Measurements from ENCODE around the gene KAT2B.

The KAT2B gene

GRCh38 chr3:20111836-20112235 is 71.6 kb downstream of the KAT2B start:
- H3K4me3 ChIP-seq (ENCODE audit: low read length), result no peak overlapping the region
- H3K36me3 ChIP-seq (ENCODE audit: control insufficient read depth, insufficient read depth, low read length), result no peaks in the 10 kb centered on the region
- no peaks in the 10 kb centered on the region for H3K4me1 ChIP-seq (ENCODE audit: control insufficient read depth, insufficient read depth, low read length)

GRCh38 chr3:20121088-20121487 is 80.8 kb downstream of the KAT2B start:
- Histone ChIP-seq H3K9me3 (ENCODE audit: control insufficient read depth, low read length) (no peaks in the 10 kb centered on the region), H3K9ac (ENCODE audit: low read length) (no peak overlapping the region), H3K36me3 (ENCODE audit: control insufficient read depth, insufficient read depth, low read length) (no peaks in the 10 kb centered on the region), H3K27me3 (ENCODE audit: control insufficient read depth, insufficient read depth, low read length) (no peaks in the 10 kb centered on the region), H3K4me3 (ENCODE audit: low read length) (no peak overlapping the region), H3K4me1 (ENCODE audit: control insufficient read depth, insufficient read depth, low read length) (no peaks in the 10 kb centered on the region)

More at GRCh38 chr3:20111836-20112235, 71.6 kb downstream of the KAT2B start:
- Histone ChIP-seq H3K27me3 (ENCODE audit: control insufficient read depth, insufficient read depth, low read length) (no peaks in the 10 kb centered on the region), H3K9me3 (ENCODE audit: control insufficient read depth, low read length) (no peaks in the 10 kb centered on the region), H3K9ac (ENCODE audit: low read length) (no peak overlapping the region)

GRCh38 chr3:20123131-20123652 is 82.9 kb downstream of the KAT2B start:
- Histone ChIP-seq H3K36me3 (ENCODE audit: control insufficient read depth, insufficient read depth, low read length) (no peaks in the 10 kb centered on the region), H3K9me3 (ENCODE audit: control insufficient read depth, low read length) (no peaks in the 10 kb centered on the region), H3K9ac (ENCODE audit: low read length) (no peak overlapping the region), H3K4me1 (ENCODE audit: control insufficient read depth, insufficient read depth, low read length) (no peaks in the 10 kb centered on the region), H3K27me3 (ENCODE audit: control insufficient read depth, insufficient read depth, low read length) (no peaks in the 10 kb centered on the region), H3K4me3 (ENCODE audit: low read length) (no peak overlapping the region)

GRCh38 chr3:20125289-20125688 is 85.0 kb downstream of the KAT2B start:
- Histone ChIP-seq H3K27me3 (ENCODE audit: control insufficient read depth, insufficient read depth, low read length) (no peaks in the 10 kb centered on the region), H3K9me3 (ENCODE audit: control insufficient read depth, low read length) (no peaks in the 10 kb centered on the region), H3K9ac (ENCODE audit: low read length) (no peak overlapping the region), H3K4me3 (ENCODE audit: low read length) (no peak overlapping the region), H3K4me1 (ENCODE audit: control insufficient read depth, insufficient read depth, low read length) (no peaks in the 10 kb centered on the region), H3K36me3 (ENCODE audit: control insufficient read depth, insufficient read depth, low read length) (no peaks in the 10 kb centered on the region)

- Histone ChIP-seq H3K36me3 (ENCODE audit: control insufficient read depth, insufficient read depth, low read length) (no peaks in the 10 kb centered on the region), H3K27me3 (ENCODE audit: control insufficient read depth, insufficient read depth, low read length) (no peaks in the 10 kb centered on the region), H3K9ac (ENCODE audit: low read length) (no peak overlapping the region), H3K9me3 (ENCODE audit: control insufficient read depth, low read length) (no peaks in the 10 kb centered on the region), H3K4me3 (ENCODE audit: low read length) (no peak overlapping the region), H3K4me1 (ENCODE audit: control insufficient read depth, insufficient read depth, low read length) (no peaks in the 10 kb centered on the region)
These were observed 85.7 kb downstream of the KAT2B start for GRCh38 chr3:20125897-20126296.

GRCh38 chr3:20128358-20128757 is 88.1 kb downstream of the KAT2B start:
- Histone ChIP-seq H3K36me3 (ENCODE audit: control insufficient read depth, insufficient read depth, low read length) (no peaks in the 10 kb centered on the region), H3K27me3 (ENCODE audit: control insufficient read depth, insufficient read depth, low read length) (no peaks in the 10 kb centered on the region), H3K4me3 (ENCODE audit: low read length) (no peak overlapping the region), H3K9ac (ENCODE audit: low read length) (no peak overlapping the region), H3K9me3 (ENCODE audit: control insufficient read depth, low read length) (no peaks in the 10 kb centered on the region), H3K4me1 (ENCODE audit: control insufficient read depth, insufficient read depth, low read length) (no peaks in the 10 kb centered on the region)

GRCh38 chr3:20130106-20130505 is 89.9 kb downstream of the KAT2B start:
- Histone ChIP-seq H3K4me1 (ENCODE audit: control insufficient read depth, insufficient read depth, low read length) (no peaks in the 10 kb centered on the region), H3K27me3 (ENCODE audit: control insufficient read depth, insufficient read depth, low read length) (no peaks in the 10 kb centered on the region), H3K9me3 (ENCODE audit: control insufficient read depth, low read length) (no peaks in the 10 kb centered on the region), H3K36me3 (ENCODE audit: control insufficient read depth, insufficient read depth, low read length) (no peaks in the 10 kb centered on the region), H3K4me3 (ENCODE audit: low read length) (no peak overlapping the region), H3K9ac (ENCODE audit: low read length) (no peak overlapping the region)

- Histone ChIP-seq H3K9ac (ENCODE audit: low read length) (no peak overlapping the region), H3K36me3 (ENCODE audit: control insufficient read depth, insufficient read depth, low read length) (no peaks in the 10 kb centered on the region), H3K27me3 (ENCODE audit: control insufficient read depth, insufficient read depth, low read length) (no peaks in the 10 kb centered on the region), H3K4me1 (ENCODE audit: control insufficient read depth, insufficient read depth, low read length) (no peaks in the 10 kb centered on the region), H3K9me3 (ENCODE audit: control insufficient read depth, low read length) (no peaks in the 10 kb centered on the region), H3K4me3 (ENCODE audit: low read length) (no peak overlapping the region)
These were observed 96.0 kb downstream of the KAT2B start for GRCh38 chr3:20136231-20136630.

- H3K9ac ChIP-seq (ENCODE audit: low read length), result no peak overlapping the region
- H3K4me3 ChIP-seq (ENCODE audit: low read length), result no peak overlapping the region
- H3K4me1 ChIP-seq (ENCODE audit: control insufficient read depth, insufficient read depth, low read length), result no peaks in the 10 kb centered on the region
- no peaks in the 10 kb centered on the region for H3K36me3 ChIP-seq (ENCODE audit: control insufficient read depth, insufficient read depth, low read length)
- no peaks in the 10 kb centered on the region for H3K9me3 ChIP-seq (ENCODE audit: control insufficient read depth, low read length)
- H3K27me3 ChIP-seq (ENCODE audit: control insufficient read depth, insufficient read depth, low read length), result no peaks in the 10 kb centered on the region
These were observed 97.4 kb downstream of the KAT2B start for GRCh38 chr3:20137647-20138046.

- no peaks in the 10 kb centered on the region for H3K9me3 ChIP-seq (ENCODE audit: control insufficient read depth, low read length)
- no peak overlapping the region for H3K4me3 ChIP-seq (ENCODE audit: low read length)
- no peak overlapping the region for H3K9ac ChIP-seq (ENCODE audit: low read length)
- H3K27me3 ChIP-seq (ENCODE audit: control insufficient read depth, insufficient read depth, low read length), result no peaks in the 10 kb centered on the region
- no peaks in the 10 kb centered on the region for H3K36me3 ChIP-seq (ENCODE audit: control insufficient read depth, insufficient read depth, low read length)
- H3K4me1 ChIP-seq (ENCODE audit: control insufficient read depth, insufficient read depth, low read length), result no peaks in the 10 kb centered on the region
These were observed 100.6 kb downstream of the KAT2B start for GRCh38 chr3:20140881-20141280.

GRCh38 chr3:20141316-20141715 is 101.1 kb downstream of the KAT2B start:
- Histone ChIP-seq H3K9me3 (ENCODE audit: control insufficient read depth, low read length) (no peaks in the 10 kb centered on the region), H3K27me3 (ENCODE audit: control insufficient read depth, insufficient read depth, low read length) (no peaks in the 10 kb centered on the region), H3K9ac (ENCODE audit: low read length) (no peak overlapping the region), H3K4me3 (ENCODE audit: low read length) (no peak overlapping the region), H3K4me1 (ENCODE audit: control insufficient read depth, insufficient read depth, low read length) (no peaks in the 10 kb centered on the region), H3K36me3 (ENCODE audit: control insufficient read depth, insufficient read depth, low read length) (no peaks in the 10 kb centered on the region)

GRCh38 chr3:20141851-20142250 is 101.6 kb downstream of the KAT2B start:
- Histone ChIP-seq H3K9ac (ENCODE audit: low read length) (no peak overlapping the region), H3K36me3 (ENCODE audit: control insufficient read depth, insufficient read depth, low read length) (no peaks in the 10 kb centered on the region), H3K4me3 (ENCODE audit: low read length) (no peak overlapping the region), H3K27me3 (ENCODE audit: control insufficient read depth, insufficient read depth, low read length) (no peaks in the 10 kb centered on the region), H3K4me1 (ENCODE audit: control insufficient read depth, insufficient read depth, low read length) (no peaks in the 10 kb centered on the region), H3K9me3 (ENCODE audit: control insufficient read depth, low read length) (no peaks in the 10 kb centered on the region)

GRCh38 chr3:20142517-20142916 is 102.3 kb downstream of the KAT2B start:
- Histone ChIP-seq H3K9ac (ENCODE audit: low read length) (no peak overlapping the region), H3K27me3 (ENCODE audit: control insufficient read depth, insufficient read depth, low read length) (no peaks in the 10 kb centered on the region), H3K36me3 (ENCODE audit: control insufficient read depth, insufficient read depth, low read length) (no peaks in the 10 kb centered on the region), H3K4me1 (ENCODE audit: control insufficient read depth, insufficient read depth, low read length) (no peaks in the 10 kb centered on the region), H3K9me3 (ENCODE audit: control insufficient read depth, low read length) (no peaks in the 10 kb centered on the region), H3K4me3 (ENCODE audit: low read length) (no peak overlapping the region)
